Psoas muscle (tissue), 8 donors: ENCODE measurements around the gene TBC1D22A. TPM values are rescaled to one million over a fixed set of nuclear protein-coding genes. Genes with fewer than 3 reads are reported as not detected.

Experiments
- ATAC-seq, 4 donors: fragments of 200-7000 bp; cut with Tn5 transposase; one replicate each; pipeline ENCODE4 v1.9.1; 2020; ENCODE audit warnings: moderate library complexity in 3 of 4, mild to moderate bottlenecking in 2 of 4
- DNase-seq, 2 donors: peaks; one replicate each; pipeline ENCODE4 v3.0.0-alpha.2; 2020
- H3K27ac ChIP-seq: fragments of 200-600 bp; one replicate; pipeline ENCODE4 v1.8.0; 2022
- H3K27me3 ChIP-seq, 3 donors: fragments of 200-600 bp in 1 of 3; one replicate each; pipeline versions ENCODE4 v1.6.1 to v1.8.0; 2013 to 2022; ENCODE audit warnings: low read length in 2 of 3, mild to moderate bottlenecking in 2 of 3, moderate library complexity in 1 of 3; ENCODE audit not compliant: insufficient read depth in 3 of 3
- H3K36me3 ChIP-seq, 2 donors: fragments of 200-600 bp in 1 of 2; one replicate each; pipeline versions ENCODE4 v1.6.1 to v1.8.0; 2013 to 2022; ENCODE audit warnings: low read depth in 1 of 2, mild to moderate bottlenecking in 1 of 2, moderate library complexity in 1 of 2; ENCODE audit not compliant: insufficient read depth in 1 of 2
- H3K4me1 ChIP-seq: fragments of 200-600 bp; one replicate; pipeline ENCODE4 v1.8.0; 2022
- H3K4me3 ChIP-seq: fragments of 200-600 bp; one replicate; pipeline ENCODE4 v1.8.0; 2022; ENCODE audit warnings: mild to moderate bottlenecking
- H3K9me3 ChIP-seq: fragments of 200-600 bp; one replicate; pipeline ENCODE4 v1.8.0; 2022
- WGBS, 3 donors: extraction: QIAGEN DNeasy Blood & Tissue Kit; methylation state at CpG; one replicate each; pipeline versions ENCODE4 v1.1.6 to v1.1.7; 2013; 5-methylcytosine and 5-hydroxymethylcytosine counted together
- intact Hi-C, 2 donors: fragments of 100-400 bp; cut with DNase I; formaldehyde crosslinking; loops; one replicate each; pipeline versions ENCODE4 v1.11.0 to v1.14.2; 2022
- polyA plus RNA-seq, 3 donors: library from polyadenylated mRNA; stranded (reverse); fragments of 200-250 nt; gene quantifications; one replicate each; pipeline ENCODE4 v1.2.3, GENCODE V29; 2013
- total RNA-seq, 4 donors: library from RNA; stranded (reverse); fragmentation: NEBNext Ultra II Directional in 2 of 4; extraction: Animal tissue kit (Norgen Biotek cat#: 25700) in 2 of 4; gene quantifications; one replicate each; pipeline versions ENCODE4 v1.2.1 to v1.2.4, GENCODE V29; 2021 to 2023
- TF ChIP-seq, protein P1 (sequence below): fragments of 200-600 bp; IDR thresholded peaks from one replicate; pipeline ENCODE4 v1.8.0; 2022; ENCODE audit warnings: antibody characterized with exemption
- donor health status: healthy with polysubstance abuse.
- donor health status: DM: no; HTN: no; CAD: no; lungs with moderate emphysema.
- donor health status: Bipolar disorder and iron deficiency.
- donor health status: healthy.
- donor health status: DM: yes; HTN: yes; CAD: no.
- donor health status: DM: no; HTN: no; CAD: no.
- donor health status: DM: no; HTN: no; CAD: no.
- donor health status: DM: yes; HTN: yes; CAD: no.

Gene TBC1D22A
- total and polyA plus RNA-seq, 7 donors = 11.7 to 25.0 (median 18.9) TPM

GRCh38 chr22:47093720-47094119 is 331.3 kb downstream of the TBC1D22A start:
- no peak overlapping the region for H3K27ac ChIP-seq
- H3K4me1 ChIP-seq = no peaks in the 10 kb centered on the region
- no peaks in the 10 kb centered on the region for H3K36me3 ChIP-seq
- TF ChIP-seq, protein P1, sequence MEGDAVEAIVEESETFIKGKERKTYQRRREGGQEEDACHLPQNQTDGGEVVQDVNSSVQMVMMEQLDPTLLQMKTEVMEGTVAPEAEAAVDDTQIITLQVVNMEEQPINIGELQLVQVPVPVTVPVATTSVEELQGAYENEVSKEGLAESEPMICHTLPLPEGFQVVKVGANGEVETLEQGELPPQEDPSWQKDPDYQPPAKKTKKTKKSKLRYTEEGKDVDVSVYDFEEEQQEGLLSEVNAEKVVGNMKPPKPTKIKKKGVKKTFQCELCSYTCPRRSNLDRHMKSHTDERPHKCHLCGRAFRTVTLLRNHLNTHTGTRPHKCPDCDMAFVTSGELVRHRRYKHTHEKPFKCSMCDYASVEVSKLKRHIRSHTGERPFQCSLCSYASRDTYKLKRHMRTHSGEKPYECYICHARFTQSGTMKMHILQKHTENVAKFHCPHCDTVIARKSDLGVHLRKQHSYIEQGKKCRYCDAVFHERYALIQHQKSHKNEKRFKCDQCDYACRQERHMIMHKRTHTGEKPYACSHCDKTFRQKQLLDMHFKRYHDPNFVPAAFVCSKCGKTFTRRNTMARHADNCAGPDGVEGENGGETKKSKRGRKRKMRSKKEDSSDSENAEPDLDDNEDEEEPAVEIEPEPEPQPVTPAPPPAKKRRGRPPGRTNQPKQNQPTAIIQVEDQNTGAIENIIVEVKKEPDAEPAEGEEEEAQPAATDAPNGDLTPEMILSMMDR = no peak
- H3K4me3 ChIP-seq = no peak overlapping the region
- ATAC-seq (no peak), DNase-seq (no peak)
- intact Hi-C loops = no loop called here
- no peaks in the 10 kb centered on the region for H3K27me3 ChIP-seq
- no peaks in the 10 kb centered on the region for H3K9me3 ChIP-seq
- WGBS, 3 donors = 94 to 99% (median 95%) methylated on average over 4 of the region's 4 CpGs

DNA sequence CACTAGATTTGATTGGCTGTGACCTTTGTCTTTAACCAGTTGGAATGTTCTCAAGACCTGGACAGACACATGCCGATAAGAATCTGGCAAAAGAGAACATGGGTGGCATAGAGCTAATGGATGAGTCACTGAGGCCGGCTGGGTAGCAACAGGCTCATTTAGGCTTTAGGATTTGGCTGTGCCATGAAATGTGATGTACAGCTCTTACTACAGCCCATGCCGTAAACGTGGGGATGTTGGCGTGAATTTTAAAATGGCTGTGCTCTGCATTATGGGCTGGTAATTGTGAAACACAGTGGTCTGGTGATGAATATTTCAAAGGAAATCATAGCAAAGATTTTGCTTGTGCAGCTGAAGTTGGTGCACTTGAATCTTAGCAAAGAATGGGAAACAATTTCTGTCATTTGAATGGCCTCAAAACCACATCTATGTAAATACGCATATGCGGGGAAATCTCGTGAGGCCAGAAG is 332.4 kb downstream of the TBC1D22A start:
- WGBS, 3 donors = 80 to 87% (median 85%) methylated on average over 8 of the region's 8 CpGs
- Histone ChIP-seq H3K36me3 (no peaks in the 10 kb centered on the region), H3K9me3 (no peaks in the 10 kb centered on the region), H3K27ac (no peak overlapping the region), H3K27me3 (no peaks in the 10 kb centered on the region), H3K4me1 (no peaks in the 10 kb centered on the region), H3K4me3 (no peak overlapping the region)
- intact Hi-C loops = no loop called here
- TF ChIP-seq, protein P1 = no peak
- DNase-seq = no peak
- no peak for ATAC-seq

GRCh38 chr22:47095395-47096122 is 333.1 kb downstream of the TBC1D22A start:
- no peak for ATAC-seq
- intact Hi-C loops = no loop called here

DNA sequence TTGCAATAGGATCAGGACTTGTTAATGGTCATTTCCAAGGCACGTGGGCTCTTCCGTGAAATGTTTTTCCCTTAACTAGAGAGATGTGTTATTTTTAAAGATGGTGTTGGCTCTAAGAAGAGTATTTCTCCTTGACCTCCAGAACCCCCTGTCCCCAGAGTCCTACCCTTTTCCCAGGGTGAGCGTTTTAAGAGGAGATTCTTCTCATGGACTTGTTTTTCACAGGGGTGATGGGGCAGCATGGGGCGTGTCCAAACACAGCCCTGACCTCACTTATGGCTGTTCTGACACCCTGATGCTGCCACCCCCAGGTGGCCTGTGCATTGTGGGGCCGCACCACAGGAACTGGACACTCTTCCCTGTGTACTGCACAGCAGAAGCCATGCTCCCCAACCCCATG is 335.7 kb downstream of the TBC1D22A start:
- WGBS, 3 donors = 60 to 66% (median 64%) methylated on average over 5 of the region's 5 CpGs
- no peak for ATAC-seq
- intact Hi-C loops = no loop called here

More at GRCh38 chr22:47095395-47096122, 333.1 kb downstream of the TBC1D22A start:
- Histone ChIP-seq H3K36me3 (no peaks in the 10 kb centered on the region), H3K4me1 (no peaks in the 10 kb centered on the region), H3K9me3 (no peaks in the 10 kb centered on the region), H3K27ac (no peak overlapping the region), H3K27me3 (no peaks in the 10 kb centered on the region), H3K4me3 (no peak overlapping the region)
- WGBS, 3 donors = 71 to 90% (median 73%) methylated on average over 5 of the region's 5 CpGs
- TF ChIP-seq, protein P1 = no peak
- DNase-seq = no peak

More for the DNA sequence above, 335.7 kb downstream of the TBC1D22A start:
- no peak overlapping the region for H3K4me3 ChIP-seq
- H3K9me3 ChIP-seq = no peaks in the 10 kb centered on the region
- H3K36me3 ChIP-seq = no peaks in the 10 kb centered on the region
- TF ChIP-seq, protein P1 = no peak
- H3K27me3 ChIP-seq = no peaks in the 10 kb centered on the region
- no peak for DNase-seq
- H3K27ac ChIP-seq = no peak overlapping the region
- no peaks in the 10 kb centered on the region for H3K4me1 ChIP-seq
